ENCODE measurements around the gene ARL14EPL.

Gene ARL14EPL

GRCh38 chr5:115992848-115993350 is 39.4 kb upstream of the ARL14EPL start:
- Histone ChIP-seq H3K27ac (ENCODE audit: poor library complexity, severe bottlenecking) (no peak overlapping the region), H3K36me3 (ENCODE audit: low read depth) (no peaks in the 10 kb centered on the region), H3K4me3 (ENCODE audit: severe bottlenecking) (no peak overlapping the region), H3K4me1 (ENCODE audit: insufficient read depth, poor library complexity, severe bottlenecking) (no peaks in the 10 kb centered on the region), H3K9me3 (ENCODE audit: severe bottlenecking) (no peaks in the 10 kb centered on the region), H3K27me3 (ENCODE audit: insufficient read depth, poor library complexity, severe bottlenecking) (peaks cover 23% of the 10 kb centered on the region)
- no peak for TF ChIP-seq CTCF (IDR thresholded peaks at IDR 0.05; ENCODE audit: poor library complexity, severe bottlenecking)
- no peak for ATAC-seq (ENCODE audit: low read depth)
- no peak for DNase-seq (ENCODE audit: low spot score)

- no peak for TF ChIP-seq CTCF (IDR thresholded peaks at IDR 0.05; ENCODE audit: poor library complexity, severe bottlenecking)
- H3K4me3 ChIP-seq (ENCODE audit: severe bottlenecking) = no peak overlapping the region
- no peak for DNase-seq (ENCODE audit: low spot score)
- no peak overlapping the region for H3K27ac ChIP-seq (ENCODE audit: poor library complexity, severe bottlenecking)
- H3K4me1 ChIP-seq (ENCODE audit: insufficient read depth, poor library complexity, severe bottlenecking) = no peaks in the 10 kb centered on the region
- no peaks in the 10 kb centered on the region for H3K9me3 ChIP-seq (ENCODE audit: severe bottlenecking)
- peaks cover 23% of the 10 kb centered on the region for H3K27me3 ChIP-seq (ENCODE audit: insufficient read depth, poor library complexity, severe bottlenecking)
- ATAC-seq (ENCODE audit: low read depth) = no peak
- no peaks in the 10 kb centered on the region for H3K36me3 ChIP-seq (ENCODE audit: low read depth)
Measured at GRCh38 chr5:115995351-115995750, 36.9 kb upstream of the ARL14EPL start.

GRCh38 chr5:116002116-116002906 is 30.0 kb upstream of the ARL14EPL start:
- Histone ChIP-seq H3K4me3 (ENCODE audit: severe bottlenecking) (no peak overlapping the region), H3K9me3 (ENCODE audit: severe bottlenecking) (no peaks in the 10 kb centered on the region), H3K36me3 (ENCODE audit: low read depth) (no peaks in the 10 kb centered on the region), H3K27ac (ENCODE audit: poor library complexity, severe bottlenecking) (no peak overlapping the region), H3K4me1 (ENCODE audit: insufficient read depth, poor library complexity, severe bottlenecking) (peaks cover 7% of the 10 kb centered on the region), H3K27me3 (ENCODE audit: insufficient read depth, poor library complexity, severe bottlenecking) (no peaks in the 10 kb centered on the region)
- ATAC-seq (ENCODE audit: low read depth) = peak; percentile 44
- DNase-seq (ENCODE audit: low spot score) = no peak
- TF ChIP-seq CTCF (IDR thresholded peaks at IDR 0.05; ENCODE audit: poor library complexity, severe bottlenecking) = no peak

GRCh38 chr5:116004248-116004647 is 28.0 kb upstream of the ARL14EPL start:
- Histone ChIP-seq H3K36me3 (ENCODE audit: low read depth) (no peaks in the 10 kb centered on the region), H3K4me3 (ENCODE audit: severe bottlenecking) (no peak overlapping the region), H3K4me1 (ENCODE audit: insufficient read depth, poor library complexity, severe bottlenecking) (peaks cover 7% of the 10 kb centered on the region), H3K27me3 (ENCODE audit: insufficient read depth, poor library complexity, severe bottlenecking) (no peaks in the 10 kb centered on the region), H3K27ac (ENCODE audit: poor library complexity, severe bottlenecking) (no peak overlapping the region), H3K9me3 (ENCODE audit: severe bottlenecking) (no peaks in the 10 kb centered on the region)
- no peak for DNase-seq (ENCODE audit: low spot score)
- ATAC-seq (ENCODE audit: low read depth) = no peak
- TF ChIP-seq CTCF (IDR thresholded peaks at IDR 0.05; ENCODE audit: poor library complexity, severe bottlenecking) = no peak

GRCh38 chr5:116009806-116010205 is 22.5 kb upstream of the ARL14EPL start:
- TF ChIP-seq CTCF (IDR thresholded peaks at IDR 0.05; ENCODE audit: poor library complexity, severe bottlenecking) = no peak

More at GRCh38 chr5:116009806-116010205, 22.5 kb upstream of the ARL14EPL start:
- H3K36me3 ChIP-seq (ENCODE audit: low read depth) = no peaks in the 10 kb centered on the region
- H3K9me3 ChIP-seq (ENCODE audit: severe bottlenecking) = no peaks in the 10 kb centered on the region
- ATAC-seq (ENCODE audit: low read depth) (no peak), DNase-seq (ENCODE audit: low spot score) (no peak)
- no peaks in the 10 kb centered on the region for H3K4me1 ChIP-seq (ENCODE audit: insufficient read depth, poor library complexity, severe bottlenecking)
- no peaks in the 10 kb centered on the region for H3K27me3 ChIP-seq (ENCODE audit: insufficient read depth, poor library complexity, severe bottlenecking)
- no peak overlapping the region for H3K4me3 ChIP-seq (ENCODE audit: severe bottlenecking)
- H3K27ac ChIP-seq (ENCODE audit: poor library complexity, severe bottlenecking) = no peak overlapping the region

Data from RWPE2 (cell line).